ENCODE measurements around the gene ZNF543. TPM values are rescaled to one million over a fixed set of nuclear protein-coding genes. Genes with fewer than 3 reads are reported as not detected.

ZNF543 gene
- total RNA-seq, 1 experiment from 2014 or later, result 8.4 TPM

DNA sequence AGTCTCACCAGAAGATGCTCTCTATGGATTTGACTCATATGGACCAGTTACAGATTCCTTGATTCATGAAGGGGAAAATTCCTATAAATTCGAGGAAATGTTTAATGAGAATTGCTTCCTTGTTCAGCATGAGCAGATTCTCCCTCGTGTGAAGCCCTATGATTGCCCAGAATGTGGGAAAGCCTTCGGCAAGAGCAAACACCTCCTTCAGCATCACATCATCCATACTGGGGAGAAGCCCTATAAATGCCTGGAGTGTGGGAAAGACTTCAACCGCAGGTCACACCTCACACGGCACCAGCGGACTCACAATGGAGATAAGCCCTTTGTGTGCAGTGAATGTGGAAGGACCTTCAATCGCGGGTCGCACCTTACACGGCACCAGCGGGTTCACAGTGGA, 29.3 kb upstream of the ZNF543 start:
- Mint-ChIP-seq H3K4me1 (no peaks in the 10 kb centered on the region), H3K9me3 (peaks cover 0 to 13% of the 10 kb centered on the region in 2 experiments; a peak in 3 of 5 replicates), H3K27me3 (ENCODE audit: low read depth) (no peaks in the 10 kb centered on the region), H3K36me3 (ENCODE audit: insufficient read depth in 1 of 3, low read depth in 3 of 3) (peaks cover 84 to 93% (median 91%) of the 10 kb centered on the region in 3 experiments), H3K27ac (no peak overlapping the region), H3K4me3 (no peak overlapping the region)
- no peaks in the 10 kb centered on the region for H3K4me1 ChIP-seq (ENCODE audit: insufficient read depth, low read length)
- no peak overlapping the region for H2BK15ac ChIP-seq (ENCODE audit: low read depth, low read length)
- no peaks in the 10 kb centered on the region for H4K20me1 ChIP-seq (ENCODE audit: control insufficient read depth, insufficient read depth, insufficient read length)
- no peak overlapping the region for H3T11ph ChIP-seq (ENCODE audit: low read length)
- H2BK12ac ChIP-seq (ENCODE audit: insufficient read length, low read depth, low read length), result no peak overlapping the region
- no peak overlapping the region for H2BK120ac ChIP-seq (ENCODE audit: low read depth, low read length, poor library complexity, severe bottlenecking)
- no peak overlapping the region for H2AK5ac ChIP-seq (ENCODE audit: insufficient read length, low read length)
- no peak overlapping the region for H3K4me2 ChIP-seq (ENCODE audit: insufficient read depth, insufficient read length, low read length)
- H3K9me3 ChIP-seq (ENCODE audit: control insufficient read depth, low read depth, low read length), result no peaks in the 10 kb centered on the region
- H4K5ac ChIP-seq (ENCODE audit: insufficient read length, low read depth, low read length), result no peak overlapping the region
- H3K23me2 ChIP-seq (ENCODE audit: insufficient read length, low read depth, low read length, poor library complexity, severe bottlenecking), result no peaks in the 10 kb centered on the region
- no peak overlapping the region for H3K14ac ChIP-seq (ENCODE audit: insufficient read depth, low read length)
- H3K27me3 ChIP-seq (ENCODE audit: insufficient read depth, low read length), result no peaks in the 10 kb centered on the region
- peaks cover 9% of the 10 kb centered on the region for H3K79me1 ChIP-seq (ENCODE audit: insufficient read depth, low read depth, low read length, poor library complexity, severe bottlenecking)
- H3K27ac ChIP-seq (ENCODE audit: insufficient read length, low read depth, low read length), result no peak overlapping the region
- no peak overlapping the region for H3K4ac ChIP-seq (ENCODE audit: low read depth, low read length)
- no peak overlapping the region for H3K9ac ChIP-seq (ENCODE audit: extremely low read depth, insufficient read length, low read length)
- no CpG with 5 or more reads among the region's 11 CpGs for WGBS (ENCODE audit: extremely low coverage, insufficient read length, low lambda C conversion rate)
- H2AFZ ChIP-seq (ENCODE audit: low read length), result no peak overlapping the region
- H2BK5ac ChIP-seq (ENCODE audit: insufficient read length, low read length), result no peak overlapping the region
- H2BK20ac ChIP-seq (ENCODE audit: low read depth, low read length, poor library complexity, severe bottlenecking), result no peak overlapping the region
- no peak overlapping the region for H3K23ac ChIP-seq (ENCODE audit: insufficient read length, low read depth, low read length)
- no peak overlapping the region for H4K8ac ChIP-seq (replicated peaks; ENCODE audit: insufficient read length, low read depth, low read length)
- no peak for DNase-seq
- H4K91ac ChIP-seq (ENCODE audit: insufficient read length, low read depth, low read length), result no peak overlapping the region
- no peak overlapping the region for H3K56ac ChIP-seq (ENCODE audit: insufficient read length, low read depth, low read length)
- TF ChIP-seq, protein P1, sequence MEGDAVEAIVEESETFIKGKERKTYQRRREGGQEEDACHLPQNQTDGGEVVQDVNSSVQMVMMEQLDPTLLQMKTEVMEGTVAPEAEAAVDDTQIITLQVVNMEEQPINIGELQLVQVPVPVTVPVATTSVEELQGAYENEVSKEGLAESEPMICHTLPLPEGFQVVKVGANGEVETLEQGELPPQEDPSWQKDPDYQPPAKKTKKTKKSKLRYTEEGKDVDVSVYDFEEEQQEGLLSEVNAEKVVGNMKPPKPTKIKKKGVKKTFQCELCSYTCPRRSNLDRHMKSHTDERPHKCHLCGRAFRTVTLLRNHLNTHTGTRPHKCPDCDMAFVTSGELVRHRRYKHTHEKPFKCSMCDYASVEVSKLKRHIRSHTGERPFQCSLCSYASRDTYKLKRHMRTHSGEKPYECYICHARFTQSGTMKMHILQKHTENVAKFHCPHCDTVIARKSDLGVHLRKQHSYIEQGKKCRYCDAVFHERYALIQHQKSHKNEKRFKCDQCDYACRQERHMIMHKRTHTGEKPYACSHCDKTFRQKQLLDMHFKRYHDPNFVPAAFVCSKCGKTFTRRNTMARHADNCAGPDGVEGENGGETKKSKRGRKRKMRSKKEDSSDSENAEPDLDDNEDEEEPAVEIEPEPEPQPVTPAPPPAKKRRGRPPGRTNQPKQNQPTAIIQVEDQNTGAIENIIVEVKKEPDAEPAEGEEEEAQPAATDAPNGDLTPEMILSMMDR (conservative IDR thresholded peaks at IDR 0.05), result no peak
- H3K18ac ChIP-seq (ENCODE audit: insufficient read length, low read depth, low read length), result no peak overlapping the region
- H3K79me2 ChIP-seq (ENCODE audit: insufficient read depth, low read length), result peaks cover 8% of the 10 kb centered on the region

Data from H9 (cell line).